Measurements from ENCODE around the gene KCTD3.

The KCTD3 gene

DNA sequence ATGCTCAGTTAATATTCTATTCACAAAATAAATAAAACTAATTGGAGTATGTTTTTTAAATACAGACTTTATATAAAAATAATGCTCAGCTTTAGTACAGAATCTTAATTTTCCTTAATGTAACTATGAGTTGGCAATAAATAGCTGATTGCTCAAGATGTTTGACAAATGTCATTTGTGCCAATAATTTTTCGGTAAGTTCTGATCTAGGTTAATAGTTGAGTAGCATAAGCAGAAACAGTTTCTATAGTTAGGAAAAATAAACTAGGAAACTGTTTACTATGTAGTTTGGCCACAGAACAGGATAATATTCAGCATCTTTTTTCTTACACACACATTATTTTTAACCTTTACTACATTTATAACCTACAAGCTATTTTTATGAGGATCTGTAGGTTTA lies 40.3 kb downstream of the KCTD3 start:
- no peak for DNase-seq

DNA sequence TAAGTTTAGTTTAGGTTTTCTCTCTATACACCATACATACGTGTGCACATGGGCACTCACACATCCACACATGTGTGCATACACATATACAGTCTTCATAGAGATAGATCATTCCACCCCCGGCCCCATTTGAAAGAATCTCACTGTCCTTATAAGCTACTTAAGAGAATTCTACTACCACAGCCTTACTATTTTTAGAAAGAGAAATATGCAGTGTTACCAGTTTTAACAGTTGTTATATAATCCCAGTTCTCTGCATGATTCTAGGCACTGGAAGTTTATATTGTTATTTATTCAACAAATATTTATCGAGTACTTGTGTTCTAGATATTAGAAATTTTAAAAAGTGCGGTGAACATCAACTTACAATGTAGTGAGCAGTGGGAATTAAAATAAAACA lies 41.5 kb downstream of the KCTD3 start:
- DNase-seq, result no peak

DNA sequence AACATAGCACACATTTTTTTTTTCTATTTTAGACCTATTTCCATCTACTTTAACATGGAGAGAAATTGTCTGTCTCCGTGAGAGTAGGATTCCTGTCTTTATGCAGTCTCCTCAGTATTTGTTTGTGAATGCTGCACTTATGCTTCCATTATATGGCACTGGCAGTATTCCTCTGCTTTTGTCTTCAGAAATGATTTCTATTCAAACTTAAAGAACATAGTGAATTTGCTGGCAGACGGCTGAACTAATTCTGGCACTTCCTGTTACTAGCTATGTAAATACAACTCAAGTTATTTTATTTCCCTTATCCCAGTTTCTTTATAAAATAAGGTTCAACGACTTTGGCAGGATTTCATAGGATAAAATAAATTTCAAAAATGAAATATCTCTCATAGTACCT lies 45.3 kb downstream of the KCTD3 start:
- no peak for DNase-seq

DNA sequence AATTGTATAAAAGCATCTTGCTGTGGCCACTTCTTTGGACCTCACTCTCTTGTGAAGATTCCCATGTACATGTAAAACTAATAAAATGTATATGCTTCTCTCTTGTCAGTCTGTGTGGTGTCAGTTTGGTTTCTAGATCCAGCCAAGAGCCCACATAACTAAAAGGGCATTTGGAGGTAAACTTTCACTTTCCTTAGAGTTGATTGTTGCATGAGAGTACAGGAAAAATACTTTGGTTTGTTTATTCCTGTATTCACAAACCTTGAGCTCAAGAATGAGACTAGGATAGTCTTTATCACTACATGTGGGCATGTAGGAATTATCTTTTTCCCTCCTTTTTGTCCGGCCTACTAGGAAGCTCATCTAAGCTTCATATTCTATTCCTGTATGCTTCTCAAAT lies 50.9 kb downstream of the KCTD3 start:
- no peak for DNase-seq

DNA sequence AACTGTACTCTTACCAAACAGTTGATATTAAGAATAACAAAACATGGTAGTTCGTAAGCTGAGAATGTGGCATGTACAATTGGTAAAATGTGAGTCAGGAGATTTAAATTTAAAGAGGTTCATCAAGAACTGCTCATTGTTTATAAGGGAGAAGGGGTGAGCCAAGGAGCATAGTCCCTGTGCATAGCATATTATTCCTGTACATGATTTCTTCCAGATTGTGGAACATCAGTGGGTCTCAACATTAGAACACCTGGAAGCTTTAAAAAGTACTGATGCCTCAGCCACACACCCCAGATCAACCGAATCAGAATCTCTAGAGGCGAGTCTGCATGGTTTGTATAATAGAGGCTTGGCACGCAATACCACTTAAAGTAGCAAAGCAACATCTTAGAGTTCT lies 56.1 kb downstream of the KCTD3 start:
- no peak for DNase-seq

DNA sequence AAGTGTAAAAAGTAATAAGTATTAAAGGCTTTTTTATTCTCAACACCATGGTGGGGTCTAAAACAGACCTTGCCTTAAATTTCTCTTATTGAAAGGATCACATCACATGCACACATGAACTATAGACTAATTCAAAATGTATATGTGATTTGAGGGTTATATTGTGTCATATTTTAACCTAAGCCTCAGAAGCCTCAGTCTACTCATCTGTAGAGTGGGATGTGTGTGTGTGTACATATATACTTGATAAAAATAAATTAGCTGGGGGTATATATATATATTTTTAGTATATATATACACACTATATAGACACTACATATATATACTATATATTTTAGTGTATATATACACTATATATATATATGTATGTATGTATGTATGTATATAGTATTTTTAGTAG lies 58.8 kb downstream of the KCTD3 start:
- DNase-seq, result no peak

DNA sequence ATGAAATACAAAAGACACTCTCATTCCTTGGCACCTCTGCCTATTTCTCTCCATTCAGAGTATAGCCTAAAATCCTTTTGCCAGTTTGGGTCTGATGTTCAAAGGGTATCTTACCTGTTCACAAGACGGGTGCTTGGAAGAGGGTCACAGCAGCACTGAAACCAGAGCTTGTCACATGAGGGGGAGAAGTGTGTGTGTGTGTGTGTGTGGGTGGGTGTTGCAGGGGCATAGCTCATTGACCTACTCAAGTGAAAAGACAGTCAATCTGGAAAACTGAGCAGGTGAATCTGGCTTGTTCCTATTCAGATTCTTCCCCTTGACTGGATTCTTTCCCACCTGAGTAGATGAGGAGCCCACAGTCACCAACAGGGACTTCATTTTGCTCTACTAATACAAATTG lies 63.9 kb downstream of the KCTD3 start:
- peak; percentile 86 for DNase-seq

DNA sequence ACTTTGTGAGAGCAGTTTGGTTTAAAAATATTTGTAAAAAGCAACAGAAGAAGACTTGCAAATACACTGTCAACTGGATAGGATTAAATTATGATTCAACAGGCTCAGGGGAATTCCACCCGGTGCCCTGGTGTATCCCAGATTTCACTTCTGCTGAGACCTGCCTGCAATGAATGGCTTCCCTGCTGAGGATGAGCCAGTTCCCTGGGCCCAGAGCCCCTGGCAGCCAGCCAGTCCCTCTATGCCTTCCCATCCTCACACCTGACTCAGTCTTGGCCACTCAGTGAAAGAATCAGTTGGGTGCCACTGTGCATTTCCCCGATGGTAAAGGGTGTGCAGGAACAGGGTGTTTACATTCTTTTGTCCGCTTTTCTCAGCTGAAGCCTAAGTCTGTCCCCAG lies 64.4 kb downstream of the KCTD3 start:
- peak; percentile 88 for DNase-seq

DNA sequence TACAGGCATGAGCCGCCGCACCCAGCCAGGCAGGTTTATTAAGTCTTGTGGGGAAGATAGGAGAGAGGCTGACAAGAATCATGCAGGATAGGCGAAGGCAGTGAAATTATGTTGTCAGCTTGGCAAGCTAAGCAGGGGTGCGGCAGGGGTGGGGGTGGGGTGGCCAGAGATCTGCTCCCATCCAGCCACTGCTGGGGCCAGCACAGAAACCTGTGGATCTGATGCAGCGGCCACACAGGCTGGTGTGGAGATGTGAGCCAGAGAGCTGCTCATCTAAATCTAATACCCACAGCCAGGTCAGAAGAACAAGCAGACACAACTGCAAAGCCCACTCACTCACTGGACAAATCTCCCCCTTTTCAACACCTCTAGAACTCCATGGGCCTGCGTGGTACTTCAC lies 68.7 kb downstream of the KCTD3 start:
- DNase-seq, result no peak

DNA sequence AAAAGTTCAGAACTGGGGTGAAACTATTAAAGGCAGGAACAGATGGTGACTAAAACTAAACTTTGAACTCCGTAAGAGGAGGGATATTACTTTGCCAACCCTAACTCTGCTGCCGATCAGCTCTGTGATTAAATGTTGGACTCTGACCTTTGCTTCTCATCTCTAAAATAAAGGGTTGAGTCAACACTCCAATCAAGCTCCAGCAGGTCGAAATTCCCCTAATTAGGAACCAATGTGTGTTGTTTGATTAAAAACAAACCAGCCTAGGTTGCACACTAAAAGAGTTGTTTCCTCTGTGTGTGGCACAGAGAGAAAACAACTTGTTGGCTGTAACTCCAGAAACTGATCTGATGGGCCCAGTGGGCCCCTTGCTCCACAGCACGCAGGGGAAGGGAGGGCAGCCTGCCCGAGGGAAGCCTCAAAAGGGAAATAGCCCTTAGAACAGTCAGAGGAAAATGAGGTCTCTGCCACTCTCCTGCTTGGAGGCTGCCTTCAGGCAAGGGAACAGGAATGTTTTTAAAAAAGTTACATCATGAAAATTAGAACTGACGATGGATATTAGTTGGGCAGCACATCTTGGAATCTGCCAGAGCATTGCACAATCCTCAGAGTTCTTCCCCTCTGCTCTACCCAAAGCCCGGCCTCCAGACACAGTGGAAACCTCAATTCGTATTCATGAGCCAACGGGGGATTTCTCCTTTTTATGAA lies 69.3 kb downstream of the KCTD3 start:
- no peak for DNase-seq

DNA sequence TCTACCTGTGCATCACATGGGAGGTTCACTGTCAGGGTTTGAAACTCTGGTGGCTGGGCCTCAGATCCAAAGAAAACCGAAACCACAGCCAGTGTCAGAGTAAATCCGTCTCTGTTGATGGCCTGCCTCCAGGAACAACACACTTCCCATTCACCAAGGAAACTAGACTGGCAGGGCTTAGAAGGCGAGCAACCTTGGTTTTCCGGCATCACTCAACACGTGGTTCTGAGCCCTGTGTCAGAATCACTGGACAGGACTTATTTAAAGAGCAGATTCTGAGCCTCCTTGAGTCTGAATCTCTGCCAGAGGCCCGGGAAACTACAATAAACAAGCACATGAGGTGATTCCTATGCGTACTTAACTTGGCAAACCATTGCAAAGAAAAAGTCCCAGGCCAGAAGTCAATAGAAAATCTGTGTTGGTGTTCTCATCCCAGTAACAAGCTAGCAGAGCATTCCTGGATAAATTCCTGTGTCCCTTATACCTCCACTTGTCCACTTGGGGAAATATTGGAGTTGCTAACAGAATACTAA lies 70.0 kb downstream of the KCTD3 start:
- DNase-seq, result no peak

DNA sequence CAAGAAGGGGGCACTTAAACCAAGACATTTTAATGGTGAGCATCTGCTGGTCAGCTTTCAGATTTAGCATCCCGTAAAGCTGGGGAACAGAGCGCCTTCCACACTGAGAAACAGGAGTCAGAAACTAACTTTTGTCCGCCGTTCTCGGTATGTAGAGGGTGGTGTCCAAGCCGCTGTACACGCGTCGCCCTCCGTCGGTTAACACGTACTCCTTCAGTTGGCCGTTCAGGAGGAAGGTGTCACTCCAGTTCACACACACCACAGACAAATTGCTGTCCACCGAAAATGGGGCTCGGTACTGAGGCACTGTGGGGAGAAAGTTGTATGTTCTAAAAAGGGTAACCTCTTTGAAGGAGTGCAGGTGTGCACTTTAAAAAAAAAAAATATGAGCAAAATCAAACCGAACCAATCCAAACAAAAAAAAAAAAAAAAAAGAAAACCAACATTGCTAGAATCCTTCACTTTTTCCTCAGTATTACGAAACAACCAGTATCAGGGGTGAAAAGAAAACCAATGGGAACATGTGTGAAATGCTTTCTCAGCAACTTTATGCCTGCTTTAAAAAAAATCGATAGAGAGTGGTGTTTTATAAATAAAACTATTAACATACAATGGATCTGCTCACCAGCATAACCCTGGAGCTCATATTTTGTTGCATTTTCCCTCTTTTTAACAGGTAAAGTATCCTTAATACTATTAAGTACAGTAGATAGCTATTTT lies 73.5 kb downstream of the KCTD3 start:
- DNase-seq, result no peak

DNA sequence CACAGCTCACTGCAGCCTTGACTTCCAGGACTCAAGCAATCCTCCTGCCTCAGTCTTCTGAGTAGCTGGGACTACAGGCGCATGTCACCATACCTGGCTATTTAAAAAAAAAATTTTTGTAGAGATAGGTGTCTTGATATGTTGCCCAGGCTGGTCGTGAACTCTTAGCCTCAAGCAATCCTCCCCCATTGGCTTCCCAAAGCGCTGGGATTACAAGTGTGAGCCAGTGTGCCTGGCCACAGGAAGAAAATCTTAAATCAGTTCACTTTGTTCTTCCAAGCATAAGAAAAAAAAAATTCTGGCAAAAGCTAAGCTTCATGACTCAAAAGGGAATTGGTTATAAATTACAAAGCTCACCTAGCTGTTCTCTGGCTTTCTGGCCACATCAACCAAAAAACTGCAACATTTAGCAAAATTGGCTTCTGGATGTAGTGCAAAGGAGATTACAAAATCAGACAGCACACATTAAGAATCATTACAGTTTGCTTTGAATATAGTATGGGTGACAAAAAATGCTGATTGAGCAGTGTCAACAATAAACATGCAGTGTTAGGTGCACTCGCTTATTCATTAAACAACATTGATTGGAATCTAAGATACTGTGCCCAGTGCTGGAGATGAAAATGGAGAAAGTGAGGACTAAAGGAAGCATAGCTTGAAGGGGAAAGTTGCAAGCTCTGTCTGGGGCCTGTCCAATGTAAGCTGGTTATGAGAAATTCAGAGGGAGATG lies 76.7 kb downstream of the KCTD3 start:
- DNase-seq, result no peak

DNA sequence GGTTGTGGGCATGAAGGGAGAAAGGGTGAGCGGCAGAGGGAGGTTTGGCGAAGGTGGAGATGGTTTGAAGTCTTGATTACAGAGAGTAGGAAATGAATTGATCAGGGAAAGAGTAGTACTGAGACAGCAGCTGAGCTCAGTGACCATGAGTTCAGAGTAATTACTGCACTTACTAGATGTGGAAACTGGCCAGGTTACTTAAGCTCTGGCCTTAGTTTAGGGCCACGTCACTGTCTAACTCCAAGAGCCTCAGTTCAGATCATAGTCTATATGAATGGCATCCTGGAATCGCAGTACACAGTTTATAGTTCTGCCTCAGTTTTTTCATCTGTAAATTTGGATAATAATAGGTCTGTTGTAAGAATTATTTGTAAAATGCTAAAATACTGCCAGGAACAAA lies 78.1 kb downstream of the KCTD3 start:
- no peak for DNase-seq

DNA sequence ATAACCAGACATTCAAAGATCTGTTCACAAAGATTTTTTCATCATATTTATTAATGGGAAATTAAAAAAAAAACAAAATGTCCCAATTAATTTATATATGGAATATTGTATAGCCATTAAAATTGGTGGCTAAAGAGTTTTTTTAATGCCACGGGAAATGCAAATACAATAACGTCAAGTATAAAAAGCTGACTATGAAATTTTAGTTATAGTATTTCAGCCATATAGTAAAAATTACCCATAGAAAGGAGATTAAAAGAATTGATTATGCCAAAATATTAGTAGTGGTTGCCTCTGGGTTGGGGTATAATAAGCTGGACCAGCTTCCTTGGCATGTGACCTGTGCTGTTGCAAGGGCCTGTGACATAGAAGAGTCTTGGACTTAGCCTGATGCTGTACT lies 78.8 kb downstream of the KCTD3 start:
- no peak for DNase-seq

DNA sequence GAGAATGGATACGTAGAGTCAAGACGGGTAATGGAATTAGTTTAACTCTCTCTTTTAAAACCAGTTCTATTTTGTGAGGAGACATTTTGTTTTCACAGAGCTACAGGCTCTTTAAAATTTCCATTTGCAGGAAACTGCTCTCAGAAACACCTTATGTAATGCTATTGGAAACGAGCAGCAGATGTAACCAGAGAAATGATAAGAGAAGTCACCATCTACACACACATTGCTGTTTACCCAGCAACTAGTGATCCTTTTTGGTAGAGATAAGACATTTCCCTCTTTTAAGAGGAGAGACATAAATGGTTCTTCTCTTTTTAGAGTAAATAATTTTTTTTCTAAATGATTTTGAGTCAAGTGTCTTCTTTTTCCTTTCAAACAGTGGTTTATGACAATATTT lies 80.6 kb downstream of the KCTD3 start:
- DNase-seq, result no peak

DNA sequence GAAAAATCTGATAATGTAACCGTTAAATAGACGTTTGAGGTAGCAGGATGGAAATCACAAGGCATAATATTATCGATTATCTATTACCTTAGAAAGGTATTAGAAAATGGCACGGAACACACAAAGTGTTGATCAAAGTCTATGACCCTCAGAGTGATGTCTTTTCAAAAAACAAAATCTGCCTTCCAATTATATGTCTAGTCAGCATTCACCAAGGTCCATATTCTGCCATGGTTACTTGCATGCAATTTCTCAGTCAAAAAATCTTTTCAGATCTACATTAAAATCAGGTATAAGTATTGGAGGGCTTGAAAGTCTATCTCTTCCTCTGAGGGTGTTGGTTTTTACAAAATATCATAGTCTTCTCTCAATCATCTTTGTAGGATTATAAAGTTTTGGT lies 81.9 kb downstream of the KCTD3 start:
- no peak for DNase-seq

DNA sequence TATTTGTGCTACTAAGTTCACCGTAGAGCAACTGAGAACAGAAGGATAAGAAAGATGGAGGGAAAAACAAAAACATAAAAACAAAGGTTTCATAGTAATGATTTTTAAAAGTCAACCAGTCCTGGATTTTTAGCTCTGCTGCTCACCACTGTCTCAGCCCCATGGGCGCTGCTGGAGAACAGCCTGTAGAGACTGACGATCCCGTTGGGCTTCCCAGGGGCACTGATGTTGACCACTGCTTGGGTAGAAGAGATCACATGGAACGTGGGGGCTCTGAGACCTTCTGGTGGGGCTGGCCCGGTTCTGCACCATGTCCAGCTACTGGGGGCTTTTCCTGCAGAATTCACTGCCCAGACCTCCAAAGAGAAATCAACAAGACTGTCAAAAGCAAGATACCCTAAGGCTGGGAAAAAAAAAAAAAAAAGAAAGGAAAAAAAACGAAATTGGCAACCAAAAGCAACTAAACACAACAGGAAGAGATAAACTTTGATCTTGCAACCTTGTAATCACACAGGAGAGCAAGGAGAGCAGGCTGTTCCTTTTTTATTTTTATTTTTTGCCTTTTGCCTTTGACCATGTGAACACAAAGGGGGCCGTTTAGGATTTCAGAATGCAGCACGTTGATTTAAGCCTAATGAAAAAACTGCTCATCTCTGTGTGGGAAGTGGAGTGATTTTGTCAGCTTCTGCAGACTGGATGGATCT lies 83.5 kb downstream of the KCTD3 start:
- no peak for DNase-seq

DNA sequence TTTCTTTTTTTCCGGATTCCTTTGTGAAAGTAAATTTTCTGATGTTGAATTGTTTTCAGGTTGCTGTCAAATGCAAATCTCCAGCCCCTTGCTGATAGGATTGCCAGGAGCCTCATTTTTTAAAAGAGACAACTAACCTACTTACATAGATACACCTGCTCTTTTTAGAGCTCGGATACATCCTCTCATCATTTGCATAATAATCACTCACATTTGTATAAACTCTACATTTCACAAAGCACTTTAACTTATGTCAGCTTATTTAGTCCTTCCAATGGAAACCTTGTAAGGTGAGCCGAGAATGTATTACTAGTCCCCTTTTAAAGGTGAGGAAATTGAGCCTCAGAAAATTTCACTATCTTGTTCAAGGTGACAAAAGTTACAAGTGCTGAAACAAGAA lies 84.8 kb downstream of the KCTD3 start:
- no peak for DNase-seq

DNA sequence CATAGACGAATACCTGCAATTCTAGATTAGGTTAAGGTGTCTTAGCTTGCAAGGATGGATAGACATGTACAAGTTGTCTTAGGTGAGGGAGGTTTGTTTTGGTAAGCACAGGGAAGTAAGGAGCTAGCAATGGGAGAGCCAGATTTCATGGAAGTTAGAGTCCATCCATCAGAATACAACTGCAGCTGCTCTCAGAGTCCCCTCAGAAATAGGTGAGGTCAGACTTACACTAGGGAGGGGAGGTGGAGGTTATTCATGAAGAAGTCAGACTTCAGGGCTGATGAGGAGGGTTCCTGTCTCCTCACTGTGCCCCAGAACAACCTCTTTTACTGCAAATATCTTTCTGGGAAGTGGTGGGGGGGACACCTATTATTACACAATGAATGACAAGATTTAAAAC lies 85.3 kb downstream of the KCTD3 start:
- DNase-seq, result no peak

DNA sequence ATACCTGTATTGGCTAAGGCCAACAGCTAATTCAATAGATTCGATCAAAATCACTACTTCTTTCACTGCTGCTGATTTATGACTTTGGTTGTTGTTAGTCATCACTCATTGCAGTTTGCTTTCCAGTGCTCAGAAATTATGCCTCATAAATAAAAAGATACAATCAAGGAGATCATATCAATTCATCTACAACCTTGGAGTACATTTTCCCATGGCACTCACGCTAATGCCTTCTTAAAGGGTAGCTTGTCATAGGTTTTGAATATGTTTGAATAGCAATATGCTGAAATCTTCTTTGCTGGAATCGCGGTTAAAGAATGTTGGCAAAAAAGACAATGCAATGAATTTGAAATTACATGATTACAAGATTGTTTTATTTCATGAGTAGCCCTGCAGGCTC lies 89.9 kb downstream of the KCTD3 start:
- DNase-seq, result no peak

DNA sequence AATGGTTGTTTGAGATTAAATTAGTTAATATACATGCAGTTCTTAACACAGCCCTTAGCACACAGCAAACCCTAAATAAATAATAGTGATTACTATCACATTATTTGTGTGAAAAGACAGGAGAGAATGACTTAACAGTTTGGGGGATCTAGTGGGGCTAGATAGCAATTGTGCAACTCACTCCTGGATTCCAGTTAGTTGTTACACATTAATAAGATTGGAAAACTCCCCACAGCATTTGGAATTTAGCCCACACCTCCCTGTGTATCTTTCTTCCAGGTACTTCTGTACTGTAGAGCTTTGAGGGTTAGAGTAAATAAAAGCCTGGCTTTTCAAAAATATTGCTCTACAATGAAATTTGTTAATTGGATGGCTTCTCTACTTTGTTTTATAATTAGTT lies 93.2 kb downstream of the KCTD3 start:
- DNase-seq, result no peak

DNA sequence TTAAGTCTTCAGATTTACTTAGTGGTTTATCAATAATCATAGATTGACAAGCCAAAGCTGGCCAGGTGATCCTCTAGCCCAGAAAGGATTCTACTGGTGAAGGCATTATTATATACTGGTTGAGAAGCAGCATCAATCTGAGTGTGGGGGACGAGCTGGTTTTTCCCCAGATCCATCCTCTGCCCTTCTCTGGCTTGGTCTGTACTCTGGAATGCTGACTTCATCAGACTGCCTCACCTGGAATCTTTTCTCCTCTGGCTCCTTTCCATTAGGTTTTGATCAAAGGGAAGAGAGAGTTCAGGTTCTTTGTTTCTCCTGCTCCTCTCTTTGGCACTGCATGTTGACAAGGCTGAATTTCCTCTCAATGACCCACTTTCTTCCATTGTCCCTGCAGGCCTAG lies 93.9 kb downstream of the KCTD3 start:
- no peak for DNase-seq

All from NCI-H2171 treated with DMSO at 0.1 percent for 48 hours (cell line).